ENCODE data around the gene GNB3.
"Not testable (repeated sequence)": the region's sequence is repeated elsewhere in the genome, so short reads cannot be mapped to it uniquely, and the experiment has no call there.

Gene GNB3

GRCh38 chr12:6886206-6886999 is 45.7 kb downstream of the GNB3 start:
- DNase-seq, result not testable (repeated sequence)

GRCh38 chr12:6887460-6887859 is 46.7 kb downstream of the GNB3 start:
- no peak for DNase-seq

DNA sequence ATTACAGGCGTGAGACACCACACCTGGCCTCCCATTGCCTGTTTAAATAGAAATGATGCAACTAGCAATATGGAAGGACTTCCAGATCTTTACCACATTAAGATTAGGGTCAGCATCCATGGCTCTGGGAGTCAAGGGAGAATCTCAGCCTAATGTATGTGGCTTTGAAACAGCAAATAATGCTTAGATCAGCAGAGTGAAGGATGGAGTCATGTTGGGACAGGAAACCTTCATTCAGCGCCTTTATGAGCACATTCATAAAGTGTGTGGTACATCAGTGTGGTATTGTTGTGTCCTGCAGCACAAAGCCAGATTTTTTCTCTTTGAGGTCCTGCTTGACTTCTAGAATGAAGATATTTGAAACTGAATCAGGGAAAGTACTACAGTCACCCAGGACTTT is 47.6 kb downstream of the GNB3 start:
- no peak for DNase-seq

- DNase-seq, result not testable (repeated sequence)
Measured at GRCh38 chr12:6888794-6889193, 48.1 kb downstream of the GNB3 start.

DNA sequence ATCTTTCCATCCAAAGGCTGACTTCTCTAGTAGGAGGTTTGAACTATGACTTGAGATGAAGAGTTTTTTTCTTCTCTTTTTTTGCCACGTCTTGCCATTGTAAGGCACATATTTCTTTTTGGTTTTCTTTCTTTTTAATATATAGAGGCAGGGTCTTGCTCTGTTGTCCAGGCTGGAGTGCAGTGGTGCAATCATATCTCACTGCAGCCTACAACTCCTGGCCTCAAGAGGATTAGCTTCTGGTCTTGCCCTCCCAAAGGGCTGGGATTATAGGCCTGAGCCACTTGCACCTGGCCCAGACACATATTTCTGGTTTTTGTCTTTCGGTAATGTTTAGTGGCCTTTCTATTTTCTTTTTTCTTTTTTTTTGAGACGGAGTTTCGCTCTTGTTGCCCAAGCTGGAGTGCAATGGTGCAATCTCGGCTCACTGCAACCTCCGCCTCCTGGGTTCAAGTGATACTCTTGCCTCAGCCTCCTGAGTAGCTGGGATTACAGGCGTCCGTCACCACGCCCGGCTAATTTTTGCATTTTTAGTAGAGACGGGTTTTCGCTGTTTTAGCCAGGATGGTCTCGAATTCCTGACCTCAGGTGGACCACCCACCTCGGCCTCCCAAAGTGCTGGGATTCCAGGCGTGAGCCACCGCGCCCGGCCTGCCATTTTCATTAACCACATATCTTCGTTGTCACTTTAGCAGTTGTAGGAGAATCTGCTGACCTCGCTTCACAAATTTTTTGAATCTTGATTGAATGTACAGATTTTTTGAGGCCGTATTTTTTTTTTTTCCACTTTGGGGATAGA is 49.2 kb downstream of the GNB3 start:
- not testable (repeated sequence) for DNase-seq

GRCh38 chr12:6890789-6891645 is 50.3 kb downstream of the GNB3 start:
- DNase-seq, result peak; percentile 99

GRCh38 chr12:6891646-6892001 is 50.9 kb downstream of the GNB3 start:
- no peak for DNase-seq

- DNase-seq, result not testable (repeated sequence)
Measured at GRCh38 chr12:6892683-6893082, 52.0 kb downstream of the GNB3 start.

GRCh38 chr12:6894321-6894720 is 53.6 kb downstream of the GNB3 start:
- no peak for DNase-seq

Measured in effector CD4-positive, alpha-beta T cell (primary cell).